ENCODE results near the gene FRMPD3.

DNA sequence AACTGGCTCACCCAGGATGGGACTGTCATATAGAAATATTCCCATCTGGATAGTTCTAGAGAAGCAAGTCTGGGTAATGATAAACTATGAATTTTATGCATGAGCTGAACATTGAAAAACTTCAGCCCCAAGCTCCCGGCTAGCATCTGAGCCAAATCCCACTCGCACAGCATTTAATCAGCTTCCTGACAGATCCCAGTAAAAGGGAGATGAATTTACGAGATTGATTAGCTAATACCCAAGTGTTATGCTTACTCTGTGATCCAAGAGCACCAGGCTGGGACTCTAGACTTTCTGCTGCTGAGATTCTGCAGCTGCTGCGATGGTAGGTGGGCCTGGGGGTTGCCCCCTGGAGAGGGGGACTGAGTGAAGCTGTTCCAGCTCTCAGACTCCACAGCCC lies 28.0 kb downstream of the FRMPD3 start:
- TF ChIP-seq, protein P1, sequence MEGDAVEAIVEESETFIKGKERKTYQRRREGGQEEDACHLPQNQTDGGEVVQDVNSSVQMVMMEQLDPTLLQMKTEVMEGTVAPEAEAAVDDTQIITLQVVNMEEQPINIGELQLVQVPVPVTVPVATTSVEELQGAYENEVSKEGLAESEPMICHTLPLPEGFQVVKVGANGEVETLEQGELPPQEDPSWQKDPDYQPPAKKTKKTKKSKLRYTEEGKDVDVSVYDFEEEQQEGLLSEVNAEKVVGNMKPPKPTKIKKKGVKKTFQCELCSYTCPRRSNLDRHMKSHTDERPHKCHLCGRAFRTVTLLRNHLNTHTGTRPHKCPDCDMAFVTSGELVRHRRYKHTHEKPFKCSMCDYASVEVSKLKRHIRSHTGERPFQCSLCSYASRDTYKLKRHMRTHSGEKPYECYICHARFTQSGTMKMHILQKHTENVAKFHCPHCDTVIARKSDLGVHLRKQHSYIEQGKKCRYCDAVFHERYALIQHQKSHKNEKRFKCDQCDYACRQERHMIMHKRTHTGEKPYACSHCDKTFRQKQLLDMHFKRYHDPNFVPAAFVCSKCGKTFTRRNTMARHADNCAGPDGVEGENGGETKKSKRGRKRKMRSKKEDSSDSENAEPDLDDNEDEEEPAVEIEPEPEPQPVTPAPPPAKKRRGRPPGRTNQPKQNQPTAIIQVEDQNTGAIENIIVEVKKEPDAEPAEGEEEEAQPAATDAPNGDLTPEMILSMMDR (IDR thresholded peaks at IDR 0.05; ENCODE audit: insufficient read depth, low read length): no peak
- no peak for TF ChIP-seq POLR2AphosphoS5 (IDR thresholded peaks at IDR 0.05; ENCODE audit: low read depth)
- TF ChIP-seq, protein P2, sequence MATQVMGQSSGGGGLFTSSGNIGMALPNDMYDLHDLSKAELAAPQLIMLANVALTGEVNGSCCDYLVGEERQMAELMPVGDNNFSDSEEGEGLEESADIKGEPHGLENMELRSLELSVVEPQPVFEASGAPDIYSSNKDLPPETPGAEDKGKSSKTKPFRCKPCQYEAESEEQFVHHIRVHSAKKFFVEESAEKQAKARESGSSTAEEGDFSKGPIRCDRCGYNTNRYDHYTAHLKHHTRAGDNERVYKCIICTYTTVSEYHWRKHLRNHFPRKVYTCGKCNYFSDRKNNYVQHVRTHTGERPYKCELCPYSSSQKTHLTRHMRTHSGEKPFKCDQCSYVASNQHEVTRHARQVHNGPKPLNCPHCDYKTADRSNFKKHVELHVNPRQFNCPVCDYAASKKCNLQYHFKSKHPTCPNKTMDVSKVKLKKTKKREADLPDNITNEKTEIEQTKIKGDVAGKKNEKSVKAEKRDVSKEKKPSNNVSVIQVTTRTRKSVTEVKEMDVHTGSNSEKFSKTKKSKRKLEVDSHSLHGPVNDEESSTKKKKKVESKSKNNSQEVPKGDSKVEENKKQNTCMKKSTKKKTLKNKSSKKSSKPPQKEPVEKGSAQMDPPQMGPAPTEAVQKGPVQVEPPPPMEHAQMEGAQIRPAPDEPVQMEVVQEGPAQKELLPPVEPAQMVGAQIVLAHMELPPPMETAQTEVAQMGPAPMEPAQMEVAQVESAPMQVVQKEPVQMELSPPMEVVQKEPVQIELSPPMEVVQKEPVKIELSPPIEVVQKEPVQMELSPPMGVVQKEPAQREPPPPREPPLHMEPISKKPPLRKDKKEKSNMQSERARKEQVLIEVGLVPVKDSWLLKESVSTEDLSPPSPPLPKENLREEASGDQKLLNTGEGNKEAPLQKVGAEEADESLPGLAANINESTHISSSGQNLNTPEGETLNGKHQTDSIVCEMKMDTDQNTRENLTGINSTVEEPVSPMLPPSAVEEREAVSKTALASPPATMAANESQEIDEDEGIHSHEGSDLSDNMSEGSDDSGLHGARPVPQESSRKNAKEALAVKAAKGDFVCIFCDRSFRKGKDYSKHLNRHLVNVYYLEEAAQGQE (IDR thresholded peaks at IDR 0.05; ENCODE audit: insufficient replicate concordance, low read depth): no peak
- no peak for TF ChIP-seq GABPA (IDR thresholded peaks at IDR 0.05; ENCODE audit: low read depth)
- TF ChIP-seq SPI1 (IDR thresholded peaks at IDR 0.05; ENCODE audit: borderline replicate concordance, low read depth): no peak
